NCI-H446 (cell line): Measurements from ENCODE around the gene CERS3.

ENCODE experiments used
- DNase-seq, 2 experiments: peaks; one replicate each; lab custom pipeline; 2025; lab: John Stamatoyannopoulos, UW

The CERS3 gene

DNA sequence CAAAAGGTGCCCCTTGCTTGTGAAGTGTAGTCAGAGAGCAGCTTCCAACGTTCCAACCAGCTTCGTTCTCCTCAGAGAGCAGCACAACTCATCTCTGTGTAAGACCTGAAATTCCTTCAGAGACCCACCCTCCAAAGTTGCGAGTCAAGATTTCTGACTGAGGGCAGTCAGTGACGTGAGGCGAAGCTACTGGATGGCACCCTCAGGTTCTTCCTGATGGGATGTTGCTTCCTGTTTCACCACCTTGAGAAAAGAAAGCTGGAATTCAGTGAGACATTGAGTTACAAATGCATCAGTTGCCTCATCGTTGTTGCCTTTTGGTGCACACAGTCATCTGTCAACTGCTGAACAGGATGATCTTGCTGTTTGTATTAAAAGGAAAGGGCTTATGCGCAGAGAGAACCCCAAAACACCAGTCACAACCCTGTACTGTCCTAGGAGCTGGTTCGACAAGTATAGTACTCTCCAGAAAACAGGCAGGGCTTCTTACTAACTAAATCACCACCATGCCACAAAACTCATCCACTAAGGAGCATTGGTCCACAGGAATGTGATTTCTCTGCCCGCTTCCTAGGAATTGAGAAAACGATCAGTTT is at the start of gene CERS3:
CERS3 (minus strand) TSS at position 118 of the 596 bp plus-strand sequence. CDS start 27,101 bp downstream, outside the sequence.
- no peak for DNase-seq

- no peak for DNase-seq
Observed at GRCh38 chr15:100573526-100573925, 44.8 kb upstream of the CERS3 start.

DNA sequence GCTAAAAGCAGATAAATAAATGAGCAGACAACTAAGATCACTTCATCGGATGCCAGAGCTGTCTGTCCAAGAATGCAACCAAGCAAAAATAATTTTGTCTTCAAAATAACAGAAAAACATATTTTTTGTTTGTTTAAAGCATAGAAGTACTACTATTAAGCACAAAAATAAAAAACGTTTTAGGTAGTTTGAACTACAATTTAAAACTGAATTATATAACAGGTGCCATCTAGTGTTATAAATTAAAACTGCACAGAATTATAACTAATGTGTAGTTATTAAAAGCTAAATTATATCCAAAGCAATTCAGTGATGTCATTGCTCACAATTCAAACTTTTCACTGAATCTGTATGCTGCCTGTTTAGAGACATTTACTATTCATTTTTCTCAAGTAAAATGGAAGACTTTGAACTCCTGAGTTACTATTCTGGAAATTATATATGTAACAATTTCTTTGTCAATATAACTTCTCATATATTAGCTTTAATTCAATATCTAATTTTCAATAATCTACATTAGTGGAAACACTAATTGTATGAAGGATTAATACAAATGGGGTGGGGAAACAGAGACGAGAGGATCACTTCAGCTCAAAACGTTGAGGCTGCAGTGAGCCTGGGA is 43.7 kb upstream of the CERS3 start:
- DNase-seq: no peak

DNA sequence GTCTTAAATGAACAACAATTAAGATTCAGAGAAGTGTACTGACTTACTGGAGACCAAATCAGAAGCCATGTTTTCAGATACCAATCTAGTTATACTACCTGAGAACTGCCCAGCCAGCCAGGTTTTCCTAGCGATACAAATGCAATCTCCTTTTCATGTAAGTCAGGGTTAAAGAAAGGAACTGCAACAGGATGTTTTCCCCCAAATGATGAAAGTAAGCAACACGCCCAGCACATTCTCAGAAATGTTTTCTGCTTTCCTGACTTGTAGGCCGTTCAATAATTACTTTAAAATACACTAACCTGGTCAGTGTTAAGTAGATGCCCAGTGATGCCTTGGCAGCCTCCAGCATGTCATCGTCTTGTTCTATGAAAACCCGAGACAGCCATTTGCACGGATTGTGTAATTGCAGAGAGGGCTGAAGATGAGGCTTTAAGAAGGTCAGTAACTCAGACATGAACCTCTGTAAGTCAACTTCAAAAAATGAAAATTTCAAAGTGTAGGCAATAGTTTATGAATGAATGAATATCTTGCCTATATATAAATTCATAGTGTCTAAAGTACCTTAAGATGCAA is 42.9 kb upstream of the CERS3 start:
- DNase-seq: no peak

- DNase-seq: no peak
Observed at GRCh38 chr15:100570735-100571313, 42.1 kb upstream of the CERS3 start.

DNA sequence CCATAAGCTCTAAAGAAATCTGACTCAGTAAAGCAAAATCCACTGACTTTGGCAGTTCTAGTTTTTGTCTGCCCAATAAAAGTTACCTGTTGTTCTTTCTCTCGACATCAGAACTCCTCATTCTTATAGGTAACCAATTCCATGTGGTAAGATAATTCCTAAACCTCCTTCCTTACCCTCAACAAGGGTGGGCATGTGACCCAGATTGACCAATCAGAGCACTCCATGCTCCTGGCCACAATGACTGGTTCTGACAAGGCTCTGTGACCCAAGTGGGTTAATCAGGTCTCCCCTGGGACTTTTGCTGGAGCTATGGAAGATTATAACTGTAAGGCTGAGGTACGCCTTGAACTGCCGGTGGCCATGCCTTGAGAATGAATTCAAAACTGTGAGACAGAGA is 41.5 kb upstream of the CERS3 start:
- no peak for DNase-seq

DNA sequence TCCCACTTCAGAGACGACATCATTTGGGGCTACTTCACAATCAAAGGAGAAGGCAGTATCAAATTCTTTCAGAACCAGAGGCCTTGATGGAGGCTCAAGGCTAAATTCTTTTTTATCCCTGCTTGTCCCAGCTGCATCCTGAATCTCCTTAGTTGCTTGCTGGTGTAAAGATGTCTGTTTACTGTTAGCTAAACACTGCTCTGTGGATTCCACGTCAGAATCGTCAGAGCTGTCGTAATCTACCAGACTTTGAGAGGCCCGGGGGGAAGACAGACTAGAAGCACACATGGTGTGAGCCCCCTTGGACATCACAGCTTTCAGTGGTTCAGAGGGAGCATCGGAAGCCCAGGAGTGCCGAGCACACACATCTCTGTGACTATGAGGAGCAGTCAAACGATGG is 40.6 kb upstream of the CERS3 start:
- DNase-seq: no peak

- DNase-seq: no peak
Observed at GRCh38 chr15:100566850-100567628, 38.3 kb upstream of the CERS3 start.

- DNase-seq: no peak
Observed at GRCh38 chr15:100565591-100565990, 36.8 kb upstream of the CERS3 start.

GRCh38 chr15:100560323-100560722 is 31.6 kb upstream of the CERS3 start:
- no peak for DNase-seq

- no peak for DNase-seq
Observed at GRCh38 chr15:100559330-100559729, 30.6 kb upstream of the CERS3 start.

DNA sequence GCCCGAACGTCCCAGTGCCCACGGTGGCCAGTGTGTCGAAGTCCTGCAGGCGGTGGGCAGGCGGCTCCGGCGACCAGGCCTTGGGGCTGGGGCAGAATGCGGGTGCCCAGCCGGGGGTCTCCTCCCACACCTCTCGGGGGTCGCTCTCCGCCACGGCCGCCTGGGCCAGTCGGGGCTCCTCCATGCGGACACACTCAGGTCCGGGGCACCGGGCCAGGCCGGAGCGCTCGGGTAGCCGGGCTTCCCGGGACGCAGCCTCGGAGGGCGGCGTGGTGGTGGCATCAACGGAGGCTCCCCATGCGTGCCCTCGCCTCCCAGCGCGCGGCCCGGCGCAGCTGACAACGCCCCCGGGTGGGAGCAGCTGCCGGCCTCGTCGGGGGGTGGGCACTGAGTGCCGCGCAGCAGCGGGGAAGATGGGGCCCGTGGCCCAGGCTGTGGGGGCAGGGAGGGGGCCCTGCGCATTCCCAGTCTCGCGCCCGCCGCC is 30.1 kb upstream of the CERS3 start:
- DNase-seq: no peak

GRCh38 chr15:100553468-100553867 is 24.7 kb upstream of the CERS3 start:
- DNase-seq: no peak

- no peak for DNase-seq
Observed at GRCh38 chr15:100547961-100548360, 19.2 kb upstream of the CERS3 start.

GRCh38 chr15:100544946-100545345 is 16.2 kb upstream of the CERS3 start:
- no peak for DNase-seq

DNA sequence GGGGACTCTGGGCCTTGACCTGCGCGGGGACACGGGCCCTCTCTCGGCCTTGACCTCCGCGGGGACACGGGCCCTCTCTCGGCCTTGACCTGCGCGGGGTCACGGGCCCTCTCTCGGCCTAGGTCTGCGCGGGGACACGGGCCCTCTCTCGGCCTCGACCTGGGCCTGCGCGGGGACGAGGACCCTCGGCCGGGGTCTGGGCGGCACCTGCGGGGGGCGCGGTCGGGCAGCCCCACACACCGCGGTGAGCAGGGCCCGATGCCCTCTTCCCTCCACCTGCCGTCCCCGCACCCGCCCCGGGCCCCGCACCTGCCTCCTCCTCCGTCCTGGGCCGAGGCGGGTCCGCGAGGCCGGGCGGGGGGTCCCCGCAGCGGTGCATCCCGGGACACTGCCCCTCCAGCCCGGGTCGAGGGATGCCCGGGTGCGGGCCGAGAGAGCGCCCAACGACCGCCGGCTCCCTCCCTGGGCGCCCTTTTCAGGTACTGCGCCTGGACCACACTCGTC is 15.6 kb upstream of the CERS3 start:
- no peak for DNase-seq

- no peak for DNase-seq
Observed at GRCh38 chr15:100542290-100542689, 13.5 kb upstream of the CERS3 start.

GRCh38 chr15:100537331-100537730 is 8.6 kb upstream of the CERS3 start:
- DNase-seq: no peak

DNA sequence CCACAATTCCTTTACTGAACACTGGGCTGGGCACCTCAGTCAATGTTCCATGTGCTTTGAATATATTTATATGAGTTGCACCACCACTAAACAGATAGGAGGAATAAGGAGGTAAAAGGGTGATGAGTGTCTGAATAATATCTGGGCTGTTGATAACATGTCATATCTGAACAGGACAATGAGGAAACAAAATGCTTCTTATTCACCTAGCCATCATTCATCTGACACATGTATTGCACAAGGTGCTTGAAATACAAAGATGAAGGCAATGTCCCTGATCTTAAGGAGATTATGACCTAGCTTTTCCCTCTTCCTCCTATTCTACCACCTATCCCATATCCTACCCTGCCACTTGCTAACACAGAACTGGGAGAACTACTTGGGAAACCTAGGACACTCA is 8.0 kb upstream of the CERS3 start:
- DNase-seq: no peak

DNA sequence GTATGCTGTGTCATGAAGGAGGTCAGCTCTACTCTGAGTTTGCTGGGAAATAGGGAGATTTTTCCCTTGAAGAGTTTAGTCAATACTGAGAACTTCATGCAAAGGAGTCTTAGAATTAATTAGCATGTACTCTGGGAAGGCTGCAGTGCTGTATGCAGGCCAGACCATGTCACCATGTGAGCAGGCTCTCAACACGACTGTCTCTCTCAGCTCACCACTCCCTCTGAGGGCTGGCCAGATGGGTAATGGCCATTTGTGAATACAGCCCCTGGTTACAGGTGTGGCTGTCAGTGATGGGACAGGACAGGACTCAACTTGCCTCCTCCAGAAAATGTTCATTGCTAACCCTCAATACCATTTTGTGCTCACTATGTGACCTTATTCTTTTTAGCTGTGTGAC is 5.1 kb upstream of the CERS3 start:
- no peak for DNase-seq

- no peak for DNase-seq
Observed at GRCh38 chr15:100531823-100532327, 3.1 kb upstream of the CERS3 start.

- DNase-seq: no peak
Observed at GRCh38 chr15:100531204-100531603, 2.5 kb upstream of the CERS3 start.
